ENCODE results near the gene RBBP8NL. TPM values are rescaled to one million over a fixed set of nuclear protein-coding genes. Genes with fewer than 3 reads are reported as not detected.

RBBP8NL gene
- total and polyA plus RNA-seq, 12 donors, result not detected

DNA sequence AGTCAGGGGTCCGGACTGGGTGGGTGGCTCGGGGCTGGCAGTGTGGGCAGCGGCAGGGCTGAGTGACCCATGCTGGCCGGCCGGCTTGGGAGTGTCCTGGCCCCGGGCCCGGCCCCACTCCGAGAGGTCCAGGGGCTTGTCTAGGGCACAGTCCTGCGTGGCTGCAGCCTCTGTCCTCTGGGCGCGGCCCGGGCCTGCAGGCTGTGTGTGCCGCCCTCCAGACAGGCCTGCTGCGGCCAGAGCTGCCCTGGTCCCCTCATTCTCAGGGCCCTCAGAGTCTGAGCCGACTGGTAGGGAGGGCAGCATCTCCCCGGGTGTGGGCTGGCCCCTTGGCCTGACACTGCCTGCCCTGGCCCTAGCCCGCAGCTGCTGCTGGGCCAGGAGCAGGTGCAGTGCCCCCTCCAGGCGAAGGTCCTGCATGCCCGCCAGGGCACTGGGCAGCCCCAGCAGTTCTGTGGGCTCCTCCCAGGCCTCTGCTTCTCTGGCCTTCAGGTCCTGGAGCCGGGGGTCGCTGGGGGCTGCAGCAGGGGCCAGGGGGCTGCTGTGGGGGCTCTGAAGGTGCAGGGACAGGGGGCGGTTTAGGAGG lies 13.3 kb downstream of the RBBP8NL start:
- Histone ChIP-seq H3K27me3 (no peaks in the 10 kb centered on the region), H3K27ac (no peak overlapping the region), H3K36me3 (replicated peaks in 1 of 2) (no peaks in the 10 kb centered on the region), H3K4me1 (replicated peaks in 1 of 2) (peaks cover 11 to 13% of the 10 kb centered on the region in 2 donors), H3K9me3 (replicated peaks in 1 of 3) (no peaks in the 10 kb centered on the region), H3K4me3 (no peak overlapping the region)
- intact Hi-C loops (cut with DNase I), result loop anchor here in 1 of 2 donors (5.0 kb wide), 1 partner anchor 78 kb away; no protein-coding TSS in a partner anchor
- no peak for TF ChIP-seq POLR2A (IDR thresholded peaks at IDR 0.05)
- TF ChIP-seq, protein P1, sequence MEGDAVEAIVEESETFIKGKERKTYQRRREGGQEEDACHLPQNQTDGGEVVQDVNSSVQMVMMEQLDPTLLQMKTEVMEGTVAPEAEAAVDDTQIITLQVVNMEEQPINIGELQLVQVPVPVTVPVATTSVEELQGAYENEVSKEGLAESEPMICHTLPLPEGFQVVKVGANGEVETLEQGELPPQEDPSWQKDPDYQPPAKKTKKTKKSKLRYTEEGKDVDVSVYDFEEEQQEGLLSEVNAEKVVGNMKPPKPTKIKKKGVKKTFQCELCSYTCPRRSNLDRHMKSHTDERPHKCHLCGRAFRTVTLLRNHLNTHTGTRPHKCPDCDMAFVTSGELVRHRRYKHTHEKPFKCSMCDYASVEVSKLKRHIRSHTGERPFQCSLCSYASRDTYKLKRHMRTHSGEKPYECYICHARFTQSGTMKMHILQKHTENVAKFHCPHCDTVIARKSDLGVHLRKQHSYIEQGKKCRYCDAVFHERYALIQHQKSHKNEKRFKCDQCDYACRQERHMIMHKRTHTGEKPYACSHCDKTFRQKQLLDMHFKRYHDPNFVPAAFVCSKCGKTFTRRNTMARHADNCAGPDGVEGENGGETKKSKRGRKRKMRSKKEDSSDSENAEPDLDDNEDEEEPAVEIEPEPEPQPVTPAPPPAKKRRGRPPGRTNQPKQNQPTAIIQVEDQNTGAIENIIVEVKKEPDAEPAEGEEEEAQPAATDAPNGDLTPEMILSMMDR (IDR thresholded peaks at IDR 0.05), result no peak
- WGBS, 4 donors, result 69 to 86% (median 80%) methylated on average over 6 to 22 of the region's 22 CpGs; no CpG with 5 or more reads in 1 of the 4 donors
- DNase-seq, result no peak

DNA sequence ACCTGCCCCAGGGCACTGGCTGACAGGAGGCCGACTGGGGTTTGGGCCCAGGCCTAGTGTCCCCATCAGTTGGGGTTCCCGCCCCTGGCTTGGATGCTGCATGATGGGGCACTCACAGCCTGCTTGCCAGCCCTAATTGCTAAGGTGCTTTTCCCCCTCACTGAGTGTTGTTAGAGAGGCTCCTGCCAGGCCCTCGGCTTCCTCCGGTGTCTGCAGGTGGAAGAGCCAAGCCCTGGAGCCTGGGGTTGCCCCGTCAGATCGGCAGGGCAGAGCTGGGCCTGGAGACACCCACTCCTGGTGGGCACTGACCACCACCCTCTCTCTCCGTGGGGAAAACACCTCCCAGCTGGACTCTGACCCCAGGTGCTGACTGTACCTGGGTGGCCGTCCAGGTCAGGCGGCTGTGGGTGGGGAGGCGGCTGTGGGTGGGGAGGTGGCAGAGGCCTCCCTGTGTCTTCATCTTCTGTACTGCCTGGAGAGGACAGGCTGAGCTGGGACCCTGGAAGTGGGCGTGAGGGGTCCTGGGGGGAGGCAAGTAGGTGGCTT lies 14.2 kb downstream of the RBBP8NL start:
- H3K4me1 ChIP-seq (replicated peaks in 1 of 2), result peaks cover 11 to 13% of the 10 kb centered on the region in 2 donors
- TF ChIP-seq, protein P1 (IDR thresholded peaks at IDR 0.05), result no peak
- no peak for TF ChIP-seq POLR2A (IDR thresholded peaks at IDR 0.05)
- H3K27me3 ChIP-seq, result no peaks in the 10 kb centered on the region
- no peak overlapping the region for H3K27ac ChIP-seq
- WGBS, 4 donors, result 87 to 95% (median 89%) methylated on average over 3 to 11 of the region's 11 CpGs
- intact Hi-C loops (cut with DNase I), result loop anchor here in 1 of 2 donors (5.0 kb wide), 1 partner anchor 79 kb away; no protein-coding TSS in a partner anchor
- no peaks in the 10 kb centered on the region for H3K36me3 ChIP-seq (replicated peaks in 1 of 2)
- DNase-seq, result no peak
- no peaks in the 10 kb centered on the region for H3K9me3 ChIP-seq (replicated peaks in 1 of 3)
- H3K4me3 ChIP-seq, result no peak overlapping the region

DNA sequence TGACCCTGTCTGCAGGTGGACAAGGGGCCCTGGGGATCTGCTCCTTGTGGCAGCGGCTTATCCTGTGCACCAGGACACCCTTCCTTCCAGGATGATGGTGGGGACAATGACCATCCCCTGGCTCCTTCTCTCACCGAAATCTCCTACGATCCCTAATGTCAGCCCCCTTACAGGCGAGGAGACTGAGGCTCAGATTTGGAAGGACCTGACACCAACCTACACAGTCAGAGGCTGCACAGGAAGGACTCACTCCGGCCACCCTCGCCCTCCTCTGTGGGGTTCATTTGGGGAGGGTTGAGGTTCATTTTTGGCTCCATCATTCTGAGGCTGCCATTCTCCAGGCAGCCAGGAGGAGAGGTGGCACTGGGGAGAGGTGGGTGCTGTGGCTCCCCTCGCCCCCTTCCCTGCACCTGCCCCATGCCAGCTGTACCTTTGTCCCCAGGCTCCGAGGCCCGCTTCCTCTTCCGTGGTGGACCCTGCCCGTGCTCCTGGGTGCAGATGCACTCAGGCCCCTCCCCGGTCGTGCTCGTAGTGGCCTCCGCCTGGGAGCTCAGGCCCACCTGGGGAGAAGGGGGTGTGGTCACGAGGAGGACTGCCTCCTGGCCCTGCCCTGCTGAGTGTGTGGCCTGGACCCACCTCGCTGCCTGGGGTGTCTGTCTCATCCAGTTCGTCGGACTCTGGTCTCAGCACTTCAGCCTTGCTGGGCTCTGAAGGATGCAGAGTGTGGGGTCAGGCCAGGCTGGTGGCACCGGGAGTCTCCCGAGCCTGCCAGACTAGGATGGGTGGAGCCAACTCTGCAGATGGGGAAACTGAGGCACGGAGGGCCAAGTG lies 14.9 kb downstream of the RBBP8NL start:
- Histone ChIP-seq H3K9me3 (replicated peaks in 1 of 3) (no peaks in the 10 kb centered on the region), H3K4me1 (replicated peaks in 1 of 2) (peaks cover 14 to 16% of the 10 kb centered on the region in 2 donors), H3K4me3 (no peak overlapping the region), H3K27ac (no peak overlapping the region), H3K36me3 (replicated peaks in 1 of 2) (no peaks in the 10 kb centered on the region), H3K27me3 (no peaks in the 10 kb centered on the region)
- DNase-seq, result no peak
- TF ChIP-seq, protein P1 (IDR thresholded peaks at IDR 0.05), result no peak
- 83 to 93% (median 87%) methylated on average over 19 to 22 of the region's 22 CpGs for WGBS, 4 donors
- intact Hi-C loops (cut with DNase I), result loop anchor here in 1 of 2 donors (5.0 kb wide), 1 partner anchor 80 kb away; no protein-coding TSS in a partner anchor

Data from adrenal gland (tissue), 12 donors.